HG03066 (cell line): Measurements from ENCODE around the gene FAT1.

Experiments used
- ATAC-seq: cut with Tn5 transposase; IDR thresholded peaks from one replicate; pipeline ENCODE4 v1.9.1; 2021; ENCODE audit warnings: low read depth; ENCODE audit not compliant: unreplicated experiment

Gene FAT1

DNA sequence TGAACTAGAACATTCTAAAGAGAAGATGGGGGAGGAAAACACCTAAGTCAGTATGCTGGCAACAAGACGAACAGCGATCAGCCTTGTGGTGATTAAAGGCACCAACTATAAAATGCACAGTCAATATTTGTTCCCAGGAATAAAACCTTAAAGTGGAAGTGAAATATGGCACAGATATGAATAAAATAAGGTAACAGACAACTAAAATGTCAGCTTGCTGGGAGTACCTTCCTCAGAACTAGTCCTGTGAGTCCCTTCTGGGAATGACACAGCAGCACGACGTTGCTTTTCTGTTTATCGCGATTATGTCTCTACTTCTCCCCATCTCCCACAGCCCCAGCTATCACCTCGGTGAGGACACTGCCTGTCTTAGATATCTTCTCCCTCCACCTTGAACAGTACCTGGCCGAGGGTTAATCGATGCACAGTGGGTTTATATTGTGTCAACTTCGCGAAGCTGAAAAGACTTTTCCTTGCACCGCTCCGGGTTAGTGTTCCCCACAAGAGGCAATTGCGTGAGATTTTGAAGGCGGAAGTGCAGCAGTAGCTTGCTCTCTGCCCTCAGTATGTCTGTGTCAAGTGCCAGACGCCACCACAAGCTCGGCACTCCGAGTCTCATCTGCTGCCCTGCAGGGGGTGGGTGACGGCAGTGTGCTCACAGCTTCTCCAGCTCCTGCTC, 185.7 kb downstream of the FAT1 start:
- ATAC-seq, result no peak
